GM13977 (cell line): ENCODE data around the gene HEATR1.

Source experiments
- DNase-seq: peaks from one replicate; pipeline ENCODE4 v3.0.0; 2012; ENCODE audit warnings: low spot score
- CTCF ChIP-seq: IDR thresholded peaks from 2 replicates; pipeline ENCODE4 v1.5.1; 2012; ENCODE audit warnings: mild to moderate bottlenecking, control low read depth; ENCODE audit not compliant: insufficient read depth; ENCODE audit errors: extremely low read depth, missing control alignments
- in situ Hi-C: fragments of 300-500 bp; cut with MboI; formaldehyde crosslinking; loops from one replicate; pipeline ENCODE4 v1.12.0; 2022; ENCODE audit warnings: low sequenced_read_pairs, low pct_unique_long_range_greater_than_20kb, mixed read lengths, inconsistent platforms; ENCODE audit not compliant: unreplicated experiment

Gene HEATR1

GRCh38 chr1:236543065-236543669 is 61.1 kb downstream of the HEATR1 start:
- no peak for DNase-seq
- in situ Hi-C loops, result no loop called here
- TF ChIP-seq CTCF, result no peak

- no peak for DNase-seq
- no peak for TF ChIP-seq CTCF
- in situ Hi-C loops, result no loop called here
Measured at GRCh38 chr1:236541710-236542109, 62.6 kb downstream of the HEATR1 start.

GRCh38 chr1:236540813-236541465 is 63.4 kb downstream of the HEATR1 start:
- in situ Hi-C loops, result no loop called here
- TF ChIP-seq CTCF, result no peak
- DNase-seq, result no peak

GRCh38 chr1:236536540-236536939 is 67.8 kb downstream of the HEATR1 start:
- in situ Hi-C loops, result no loop called here
- DNase-seq, result no peak

GRCh38 chr1:236535662-236536161 is 68.6 kb downstream of the HEATR1 start:
- no peak for DNase-seq
- no peak for TF ChIP-seq CTCF

More at GRCh38 chr1:236536540-236536939, 67.8 kb downstream of the HEATR1 start:
- no peak for TF ChIP-seq CTCF

GRCh38 chr1:236535190-236535589 is 69.1 kb downstream of the HEATR1 start:
- DNase-seq, result no peak
- in situ Hi-C loops, result no loop called here
- TF ChIP-seq CTCF, result no peak

More at GRCh38 chr1:236535662-236536161, 68.6 kb downstream of the HEATR1 start:
- in situ Hi-C loops, result no loop called here
